Keratinocyte (primary cell): ENCODE data around the gene IGFBP7. TPM values are rescaled to one million over a fixed set of nuclear protein-coding genes. Genes with fewer than 3 reads are reported as not detected.

Experiments
- DNase-seq: peaks from one replicate; pipeline ENCODE4 v3.0.0-alpha.2; 2011; ENCODE audit warnings: low read depth, missing footprints, low spot score
- FAIRE-seq: peaks from 2 replicates; lab custom pipeline; 2011; peaks lifted over from hg19 to GRCh38; lab: Jason Lieb, UNC
- H2AFZ ChIP-seq: 2 replicates; pipeline ENCODE4 v1.6.0; 2012; ENCODE audit warnings: low read length, control low read depth, inconsistent platforms; ENCODE audit not compliant: control insufficient read depth
- H3K27ac ChIP-seq: 2 replicates; pipeline ENCODE4 v1.5.1; 2011; ENCODE audit warnings: low read length; ENCODE audit not compliant: control insufficient read depth, insufficient read depth
- H3K27me3 ChIP-seq: 3 replicates; pipeline ENCODE4 v1.6.0; 2011; ENCODE audit warnings: low read length; ENCODE audit not compliant: control insufficient read depth, insufficient read depth; ENCODE audit errors: extremely low read depth
- H3K36me3 ChIP-seq, 2 experiments: 2 replicates in 1 of 2; 3 replicates in 1 of 2; pipeline ENCODE4 v1.5.1; 2011; ENCODE audit warnings: low read length in 2 of 2, mild to moderate bottlenecking in 1 of 2; ENCODE audit not compliant: control insufficient read depth in 2 of 2, insufficient read depth in 2 of 2; ENCODE audit errors: extremely low read depth in 1 of 2
- H3K4me1 ChIP-seq: 3 replicates; pipeline ENCODE4 v1.5.1; 2011; ENCODE audit warnings: low read length; ENCODE audit not compliant: control insufficient read depth, insufficient read depth; ENCODE audit errors: extremely low read depth
- H3K4me2 ChIP-seq: 3 replicates; pipeline ENCODE4 v1.6.0; 2011; ENCODE audit warnings: low read depth, low read length; ENCODE audit not compliant: control insufficient read depth, insufficient read depth; ENCODE audit errors: extremely low read depth
- H3K4me3 ChIP-seq, 3 experiments: fragments of 200-600 bp in 1 of 3; sonication (generic) in 1 of 3; 2 replicates in 2 of 3; 3 replicates in 1 of 3; pipeline ENCODE4 v1.5.1; 2011 to 2016; ENCODE audit warnings: low read length in 3 of 3, mild to moderate bottlenecking in 3 of 3, control low read depth in 2 of 3, inconsistent platforms in 1 of 3, low read depth in 1 of 3, mixed read lengths in 1 of 3, mixed run types in 1 of 3, moderate library complexity in 1 of 3; ENCODE audit not compliant: control insufficient read depth in 2 of 3, insufficient read depth in 2 of 3; ENCODE audit errors: extremely low read depth in 1 of 3
- H3K79me2 ChIP-seq: 2 replicates; pipeline ENCODE4 v1.6.0; 2012; ENCODE audit warnings: low read length; ENCODE audit not compliant: control insufficient read depth, insufficient read depth
- H3K9ac ChIP-seq: 3 replicates; pipeline ENCODE4 v1.6.0; 2011; ENCODE audit warnings: low read length; ENCODE audit not compliant: control insufficient read depth, insufficient read depth; ENCODE audit errors: extremely low read depth
- H3K9me1 ChIP-seq: 3 replicates; pipeline ENCODE4 v1.6.0; 2011; ENCODE audit warnings: low read length; ENCODE audit not compliant: control insufficient read depth, insufficient read depth; ENCODE audit errors: extremely low read depth
- H3K9me3 ChIP-seq: 2 replicates; pipeline ENCODE4 v1.5.1; 2012; ENCODE audit warnings: low read depth, low read length; ENCODE audit not compliant: control insufficient read depth
- H4K20me1 ChIP-seq: 3 replicates; pipeline ENCODE4 v1.6.0; 2011; ENCODE audit warnings: low read length; ENCODE audit not compliant: control insufficient read depth, insufficient read depth; ENCODE audit errors: extremely low read depth
- EZH2 ChIP-seq: IDR thresholded peaks from one replicate; pipeline ENCODE4 v1.6.1; 2012; ENCODE audit warnings: inconsistent platforms, mild to moderate bottlenecking, low read length, moderate library complexity
- dilution Hi-C: fragments of 300-500 bp; cut with MboI; formaldehyde crosslinking; loops from one replicate; pipeline ENCODE4 v1.7.0; 2020; ENCODE audit warnings: low sequenced_read_pairs; ENCODE audit not compliant: extremely low pct_ligation_motif_present
- polyA plus RNA-seq, 5 experiments: library from polyadenylated mRNA; depleted of rRNA in 3 of 5; stranded (reverse) in 3 of 5; stranded (forward) in 1 of 5; unstranded in 1 of 5; fragments of >200 nt; gene quantifications; 1 replicate in 1 of 5; 2 replicates in 3 of 5; 3 replicates in 1 of 5; pipeline versions ENCODE4 v1.2.1 to v1.2.3, GENCODE V29; 2011 to 2012; ENCODE audit warnings: missing spikeins in 2 of 5, low read depth in 1 of 5, low replicate concordance in 1 of 5
- TF ChIP-seq, protein P1 (sequence below), 3 experiments: IDR thresholded peaks in 1 of 3; conservative IDR thresholded peaks in 1 of 3; optimal IDR thresholded peaks in 1 of 3; 2 replicates in 2 of 3; 3 replicates in 1 of 3; pipeline versions ENCODE3 to v1.5.1; 2011; ENCODE audit warnings: low read length in 3 of 3, mild to moderate bottlenecking in 3 of 3, moderate library complexity in 2 of 3, control low read depth in 1 of 3, inconsistent platforms in 1 of 3; ENCODE audit not compliant: insufficient read depth in 2 of 3; ENCODE audit errors: extremely low read depth in 1 of 3

IGFBP7 gene
- polyA plus RNA-seq, 1 donor (not counting 4 experiments of a cell fraction or from before 2014, with no cell fraction given) = 413 TPM

GRCh38 chr4:57059890-57060716 is 50.1 kb downstream of the IGFBP7 start:
- Histone ChIP-seq H3K79me2 (peaks cover 42% of the 10 kb centered on the region), H3K9ac (no peak overlapping the region), H3K27ac (no peak overlapping the region), H3K4me1 (peaks cover under 1% of the 10 kb centered on the region), H3K4me3 (no peak overlapping the region), H3K27me3 (no peaks in the 10 kb centered on the region), H3K9me3 (no peaks in the 10 kb centered on the region), H3K4me2 (no peak overlapping the region), H3K9me1 (no peaks in the 10 kb centered on the region), H2AFZ (no peak overlapping the region), H4K20me1 (no peaks in the 10 kb centered on the region), H3K36me3 (peaks cover 0 to 2% of the 10 kb centered on the region in 2 experiments)
- dilution Hi-C loops = no loop called here
- DNase-seq = no peak
- no peak for FAIRE-seq
- TF ChIP-seq EZH2 = no peak
- TF ChIP-seq, protein P1, sequence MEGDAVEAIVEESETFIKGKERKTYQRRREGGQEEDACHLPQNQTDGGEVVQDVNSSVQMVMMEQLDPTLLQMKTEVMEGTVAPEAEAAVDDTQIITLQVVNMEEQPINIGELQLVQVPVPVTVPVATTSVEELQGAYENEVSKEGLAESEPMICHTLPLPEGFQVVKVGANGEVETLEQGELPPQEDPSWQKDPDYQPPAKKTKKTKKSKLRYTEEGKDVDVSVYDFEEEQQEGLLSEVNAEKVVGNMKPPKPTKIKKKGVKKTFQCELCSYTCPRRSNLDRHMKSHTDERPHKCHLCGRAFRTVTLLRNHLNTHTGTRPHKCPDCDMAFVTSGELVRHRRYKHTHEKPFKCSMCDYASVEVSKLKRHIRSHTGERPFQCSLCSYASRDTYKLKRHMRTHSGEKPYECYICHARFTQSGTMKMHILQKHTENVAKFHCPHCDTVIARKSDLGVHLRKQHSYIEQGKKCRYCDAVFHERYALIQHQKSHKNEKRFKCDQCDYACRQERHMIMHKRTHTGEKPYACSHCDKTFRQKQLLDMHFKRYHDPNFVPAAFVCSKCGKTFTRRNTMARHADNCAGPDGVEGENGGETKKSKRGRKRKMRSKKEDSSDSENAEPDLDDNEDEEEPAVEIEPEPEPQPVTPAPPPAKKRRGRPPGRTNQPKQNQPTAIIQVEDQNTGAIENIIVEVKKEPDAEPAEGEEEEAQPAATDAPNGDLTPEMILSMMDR (optimal IDR thresholded peaks at IDR 0.05 in 1 of 3, IDR thresholded peaks at IDR 0.05 in 1 of 3, conservative IDR thresholded peaks at IDR 0.05 in 1 of 3; ENCODE audit: extremely low read depth in 1 of 3, insufficient read depth in 2 of 3, low read length in 3 of 3) = no peak

- no peak for TF ChIP-seq EZH2
- TF ChIP-seq, protein P1 (optimal IDR thresholded peaks at IDR 0.05 in 1 of 3, IDR thresholded peaks at IDR 0.05 in 1 of 3, conservative IDR thresholded peaks at IDR 0.05 in 1 of 3; ENCODE audit: extremely low read depth in 1 of 3, insufficient read depth in 2 of 3, low read length in 3 of 3) = no peak
- FAIRE-seq (no peak), DNase-seq (no peak)
- dilution Hi-C loops = no loop called here
- peaks cover 30% of the 10 kb centered on the region for H3K79me2 ChIP-seq
- H3K9me3 ChIP-seq = no peaks in the 10 kb centered on the region
- no peaks in the 10 kb centered on the region for H3K27me3 ChIP-seq
- peaks cover 2 to 10% of the 10 kb centered on the region in 2 experiments for H3K36me3 ChIP-seq
- no peak overlapping the region for H3K4me3 ChIP-seq
- no peaks in the 10 kb centered on the region for H3K9me1 ChIP-seq
- H3K27ac ChIP-seq = no peak overlapping the region
- peaks cover 11% of the 10 kb centered on the region for H3K4me1 ChIP-seq
- no peak overlapping the region for H3K4me2 ChIP-seq
- no peak overlapping the region for H2AFZ ChIP-seq
- H3K9ac ChIP-seq = no peak overlapping the region
- no peaks in the 10 kb centered on the region for H4K20me1 ChIP-seq
Measured at GRCh38 chr4:57055886-57056285, 54.3 kb downstream of the IGFBP7 start.
